Effector memory CD8-positive, alpha-beta T cell (primary cell): ENCODE data around the gene LAMA3.

Experiments
- ATAC-seq: fragments of 150-1000 bp; cut with Tn5 transposase; replicated peaks from 2 replicates; pipeline ENCODE4 v1.10.0; 2021; ENCODE audit warnings: mild to moderate bottlenecking, moderate library complexity
- DNase-seq, 3 experiments: peaks; one replicate each; pipeline ENCODE4 v3.0.0; 2021
- H3K27ac Mint-ChIP-seq, 2 donors: one replicate each; pipeline ENCODE4 v1.8.0; 2022; ENCODE audit warnings: mild to moderate bottlenecking in 2 of 2, mixed read lengths in 2 of 2, moderate library complexity in 2 of 2
- H3K27me3 Mint-ChIP-seq, 2 donors: one replicate each; pipeline ENCODE4 v1.8.0; 2022; ENCODE audit warnings: mixed read lengths in 2 of 2
- H3K36me3 Mint-ChIP-seq: one replicate; pipeline ENCODE4 v1.8.0; 2022; ENCODE audit warnings: mild to moderate bottlenecking, moderate library complexity, mixed read lengths; ENCODE audit not compliant: insufficient read depth
- H3K4me1 Mint-ChIP-seq, 2 donors: one replicate each; pipeline ENCODE4 v1.8.0; 2022; ENCODE audit warnings: low read depth in 2 of 2, mixed read lengths in 2 of 2
- H3K4me3 Mint-ChIP-seq, 2 donors: one replicate each; pipeline ENCODE4 v1.8.0; 2022; ENCODE audit warnings: mild to moderate bottlenecking in 2 of 2, mixed read lengths in 2 of 2, moderate library complexity in 2 of 2
- H3K9me3 Mint-ChIP-seq, 2 donors: one replicate each; pipeline ENCODE4 v1.8.0; 2022; ENCODE audit warnings: mixed read lengths in 2 of 2

The LAMA3 gene

GRCh38 chr18:23682045-23682444 lies 7.2 kb upstream of the LAMA3 start:
- ATAC-seq (no peak), DNase-seq (no peak)
- H3K9me3 Mint-ChIP-seq = no peaks in the 10 kb centered on the region
- no peak overlapping the region for H3K27ac Mint-ChIP-seq
- H3K4me3 Mint-ChIP-seq = no peak overlapping the region
- no peaks in the 10 kb centered on the region for H3K4me1 Mint-ChIP-seq
- H3K36me3 Mint-ChIP-seq = no peaks in the 10 kb centered on the region
- peaks cover 61 to 87% of the 10 kb centered on the region in 2 donors for H3K27me3 Mint-ChIP-seq

DNA sequence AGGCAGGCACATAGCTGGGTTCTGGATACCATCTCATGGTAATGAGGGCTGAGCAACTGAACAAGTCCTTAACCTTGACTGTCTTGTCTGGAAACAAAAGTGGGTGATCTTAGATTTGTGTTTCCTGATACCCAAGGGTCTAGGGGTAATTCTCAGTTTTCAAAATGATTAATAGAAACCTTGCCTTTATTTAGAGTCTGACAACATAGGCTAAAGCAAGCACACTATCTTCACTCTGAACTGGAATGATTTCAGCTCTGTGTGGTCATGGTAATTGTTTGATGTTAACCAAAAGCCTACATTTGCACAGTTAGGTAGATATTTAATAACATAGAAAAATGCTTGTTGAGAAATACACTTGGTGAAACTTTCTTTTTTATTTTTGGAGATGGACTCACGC lies 6.8 kb upstream of the LAMA3 start:
- no peak for DNase-seq
- ATAC-seq = no peak
- Mint-ChIP-seq H3K27ac (no peak overlapping the region), H3K4me3 (no peak overlapping the region), H3K36me3 (no peaks in the 10 kb centered on the region), H3K27me3 (peaks cover 61 to 87% of the 10 kb centered on the region in 2 donors), H3K4me1 (no peaks in the 10 kb centered on the region), H3K9me3 (no peaks in the 10 kb centered on the region)

DNA sequence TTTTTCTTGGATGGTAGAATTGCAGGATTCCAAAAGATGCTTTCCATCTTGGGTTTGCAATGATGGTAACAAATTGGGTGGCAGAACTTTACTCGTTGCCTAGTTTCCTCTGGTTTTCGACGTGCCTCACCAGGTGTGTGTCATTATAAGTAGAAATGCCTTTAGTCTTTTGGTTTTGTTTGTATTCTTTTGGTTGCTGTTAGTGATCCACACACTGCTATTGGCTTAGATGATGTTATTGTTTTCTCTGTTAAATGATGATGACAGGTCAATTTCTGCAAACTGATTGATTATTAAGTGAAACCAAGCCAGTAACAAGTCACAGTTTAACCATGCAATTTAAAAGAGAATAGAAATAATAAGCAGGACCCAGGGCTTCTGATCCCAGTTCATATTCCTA lies 6.1 kb upstream of the LAMA3 start:
- Mint-ChIP-seq H3K9me3 (no peaks in the 10 kb centered on the region), H3K4me1 (no peaks in the 10 kb centered on the region), H3K36me3 (no peaks in the 10 kb centered on the region), H3K4me3 (no peak overlapping the region), H3K27ac (no peak overlapping the region), H3K27me3 (peaks cover 64 to 87% of the 10 kb centered on the region in 2 donors)
- DNase-seq = no peak
- ATAC-seq = no peak

GRCh38 chr18:23683671-23684070 lies 5.6 kb upstream of the LAMA3 start:
- H3K27me3 Mint-ChIP-seq = peaks cover 65 to 87% of the 10 kb centered on the region in 2 donors
- H3K36me3 Mint-ChIP-seq = no peaks in the 10 kb centered on the region
- ATAC-seq (no peak), DNase-seq (no peak)
- H3K4me3 Mint-ChIP-seq = no peak overlapping the region
- H3K4me1 Mint-ChIP-seq = no peaks in the 10 kb centered on the region
- no peak overlapping the region for H3K27ac Mint-ChIP-seq
- H3K9me3 Mint-ChIP-seq = no peaks in the 10 kb centered on the region

DNA sequence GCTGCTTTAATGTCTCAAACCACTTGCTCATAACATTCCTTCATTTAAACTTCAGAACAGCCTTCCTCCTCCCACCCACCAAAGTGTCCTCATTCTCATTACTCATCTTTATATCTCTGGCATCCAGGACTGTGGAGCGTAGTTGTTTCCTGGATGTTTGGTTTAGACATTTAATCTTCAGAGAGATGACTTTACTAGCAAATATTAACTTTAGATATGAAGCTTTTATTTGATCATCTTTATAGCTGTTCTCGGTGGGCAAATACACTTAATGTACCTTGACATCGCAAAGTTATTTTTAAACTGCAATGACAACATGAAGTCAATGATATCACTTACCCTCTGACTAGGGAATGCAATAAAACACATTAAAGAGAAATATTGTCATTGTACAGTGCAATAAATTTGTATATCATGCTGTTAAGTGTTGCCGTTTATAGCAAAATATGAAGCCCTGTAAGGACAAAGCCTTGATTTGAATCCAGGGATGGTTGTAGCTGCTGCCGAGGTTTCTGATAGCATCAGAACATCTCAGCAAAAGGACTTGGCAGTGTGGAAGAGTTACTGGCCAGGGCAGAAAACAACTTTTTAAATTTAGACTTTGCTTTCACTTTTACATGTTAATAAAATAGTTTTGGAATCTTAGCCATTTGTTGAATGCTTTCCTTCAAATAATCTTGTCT lies 4.6 kb upstream of the LAMA3 start:
- ATAC-seq (no peak), DNase-seq (no peak)
- Mint-ChIP-seq H3K27ac (no peak overlapping the region), H3K36me3 (no peaks in the 10 kb centered on the region), H3K9me3 (no peaks in the 10 kb centered on the region), H3K4me3 (no peak overlapping the region), H3K4me1 (peaks cover 0 to 4% of the 10 kb centered on the region in 2 donors), H3K27me3 (peaks cover 62 to 83% of the 10 kb centered on the region in 2 donors)

- Mint-ChIP-seq H3K27ac (no peak overlapping the region), H3K36me3 (no peaks in the 10 kb centered on the region), H3K4me3 (peak overlapping the region in 1 of 2 donors; percentile 57), H3K9me3 (no peaks in the 10 kb centered on the region), H3K27me3 (peaks cover 69 to 70% of the 10 kb centered on the region in 2 donors), H3K4me1 (peaks cover 3 to 10% of the 10 kb centered on the region in 2 donors)
- ATAC-seq = no peak
- no peak for DNase-seq
These were observed 725 bp upstream of the LAMA3 start for GRCh38 chr18:23688528-23688927.

GRCh38 chr18:23689616-23690504 lies 607 bp downstream of the LAMA3 start:
- Mint-ChIP-seq H3K27me3 (peaks cover 69 to 72% of the 10 kb centered on the region in 2 donors), H3K9me3 (no peaks in the 10 kb centered on the region), H3K4me3 (peak overlapping the region; percentile 57 to 68), H3K27ac (no peak overlapping the region), H3K4me1 (peaks cover 3 to 10% of the 10 kb centered on the region in 2 donors), H3K36me3 (no peaks in the 10 kb centered on the region)
- DNase-seq = peak in 1 of 3 experiments; percentile 17
- ATAC-seq = peak; percentile 42

GRCh38 chr18:23690505-23691068 lies 1.3 kb downstream of the LAMA3 start:
- peak overlapping the region; percentile 28 to 38 for H3K4me3 Mint-ChIP-seq
- H3K27me3 Mint-ChIP-seq = peaks cover 68 to 70% of the 10 kb centered on the region in 2 donors
- no peak overlapping the region for H3K27ac Mint-ChIP-seq
- H3K36me3 Mint-ChIP-seq = no peaks in the 10 kb centered on the region
- no peak for DNase-seq
- peaks cover 3 to 10% of the 10 kb centered on the region in 2 donors for H3K4me1 Mint-ChIP-seq
- no peaks in the 10 kb centered on the region for H3K9me3 Mint-ChIP-seq
- no peak for ATAC-seq

- H3K4me3 Mint-ChIP-seq = no peak overlapping the region
- no peaks in the 10 kb centered on the region for H3K36me3 Mint-ChIP-seq
- DNase-seq = no peak
- ATAC-seq = no peak
- peaks cover 42 to 52% of the 10 kb centered on the region in 2 donors for H3K27me3 Mint-ChIP-seq
- H3K4me1 Mint-ChIP-seq = peaks cover 3 to 9% of the 10 kb centered on the region in 2 donors
- H3K9me3 Mint-ChIP-seq = no peaks in the 10 kb centered on the region
- no peak overlapping the region for H3K27ac Mint-ChIP-seq
These were observed 4.6 kb downstream of the LAMA3 start for GRCh38 chr18:23693846-23694245.

DNA sequence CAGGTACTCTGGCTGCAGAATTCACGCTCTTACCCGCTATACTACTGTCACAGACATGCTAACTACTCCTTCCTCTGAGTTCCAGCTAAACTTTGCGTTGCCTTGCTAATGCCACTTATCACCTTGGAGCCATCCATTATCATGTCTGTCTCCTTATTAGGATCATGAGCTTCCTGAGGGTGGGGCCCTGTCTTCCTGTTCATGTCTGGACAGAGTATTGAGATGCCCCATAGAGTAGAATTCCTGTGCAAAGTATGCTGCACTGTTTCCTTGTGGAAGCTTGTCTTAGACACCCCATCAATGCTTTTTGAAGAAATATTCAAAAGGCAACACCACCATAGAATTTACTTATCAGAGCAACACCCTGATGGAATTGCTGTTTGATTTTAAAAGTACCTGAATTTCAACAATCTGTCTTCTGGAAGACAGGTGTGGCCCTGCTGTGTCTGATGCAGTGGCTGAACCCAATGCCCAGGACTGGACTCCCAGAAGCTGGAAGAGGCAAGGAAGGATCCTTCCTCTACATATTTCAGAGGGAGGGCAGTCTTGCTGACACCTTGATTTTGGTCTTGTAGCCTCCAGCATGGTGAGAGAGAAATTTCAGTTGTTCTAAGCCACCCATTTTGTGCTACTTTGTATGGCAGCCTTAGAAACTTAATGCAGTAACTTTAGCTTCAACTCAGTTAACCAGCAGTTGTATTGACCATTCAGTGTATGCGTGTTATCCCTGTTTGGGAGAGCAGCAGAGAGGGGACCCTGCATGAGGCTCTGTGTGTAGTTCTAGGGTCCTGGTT lies 5.6 kb downstream of the LAMA3 start:
- Mint-ChIP-seq H3K36me3 (no peaks in the 10 kb centered on the region), H3K4me3 (no peak overlapping the region), H3K27ac (no peak overlapping the region), H3K27me3 (peaks cover 47 to 50% of the 10 kb centered on the region in 2 donors), H3K4me1 (peaks cover 3 to 5% of the 10 kb centered on the region in 2 donors), H3K9me3 (no peaks in the 10 kb centered on the region)
- DNase-seq (no peak), ATAC-seq (no peak)

DNA sequence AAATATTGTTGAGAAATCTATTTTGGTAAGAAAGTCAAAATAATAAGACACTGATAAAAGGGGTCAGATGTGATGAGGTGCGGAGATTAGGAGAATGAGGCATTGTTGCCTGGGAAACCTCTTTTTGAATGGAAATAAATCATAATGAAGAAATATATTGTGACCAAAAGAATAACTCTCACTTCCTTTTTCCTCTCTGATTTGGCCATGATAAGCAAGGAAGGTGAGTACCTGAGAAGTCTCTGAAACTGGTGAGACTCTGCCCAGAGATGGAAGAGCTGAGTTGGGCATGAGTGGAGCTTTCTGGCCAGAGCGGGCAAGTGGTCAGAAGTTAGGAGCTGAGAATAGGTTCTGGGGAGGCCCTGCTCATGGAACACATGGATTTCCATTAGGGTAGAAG lies 11.8 kb downstream of the LAMA3 start:
- Mint-ChIP-seq H3K9me3 (no peaks in the 10 kb centered on the region), H3K4me3 (no peak overlapping the region), H3K4me1 (no peaks in the 10 kb centered on the region), H3K36me3 (no peaks in the 10 kb centered on the region), H3K27ac (no peak overlapping the region), H3K27me3 (peaks cover 53 to 70% of the 10 kb centered on the region in 2 donors)
- no peak for DNase-seq
- no peak for ATAC-seq

DNA sequence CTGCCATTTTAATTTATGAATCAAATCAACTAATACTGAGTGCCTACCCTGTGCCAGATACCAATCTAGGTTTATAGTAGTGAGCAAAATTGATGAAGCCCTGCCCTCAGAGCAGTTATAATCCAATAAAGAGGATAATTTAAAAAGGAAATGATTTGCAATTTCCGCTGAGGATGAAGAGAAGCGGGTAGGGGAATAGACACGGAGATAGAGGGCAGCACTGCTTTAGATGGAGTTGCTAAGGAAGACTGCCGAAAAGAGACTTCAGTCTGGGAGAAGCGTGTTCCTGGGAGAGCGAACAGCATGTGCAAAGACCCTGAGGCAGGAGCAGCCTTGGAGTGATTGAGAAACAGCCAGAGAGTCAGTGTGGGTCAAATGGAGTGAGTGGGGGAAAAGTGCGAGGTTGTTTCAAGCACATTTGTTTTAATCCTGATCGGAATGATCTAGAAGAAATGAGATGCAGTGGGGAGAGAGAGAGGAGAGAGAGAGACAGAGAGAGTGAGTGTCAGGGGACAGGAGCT lies 12.4 kb downstream of the LAMA3 start:
- no peak overlapping the region for H3K4me3 Mint-ChIP-seq
- H3K9me3 Mint-ChIP-seq = no peaks in the 10 kb centered on the region
- DNase-seq (no peak), ATAC-seq (no peak)
- peaks cover 53 to 70% of the 10 kb centered on the region in 2 donors for H3K27me3 Mint-ChIP-seq
- H3K27ac Mint-ChIP-seq = no peak overlapping the region
- no peaks in the 10 kb centered on the region for H3K36me3 Mint-ChIP-seq
- H3K4me1 Mint-ChIP-seq = no peaks in the 10 kb centered on the region

DNA sequence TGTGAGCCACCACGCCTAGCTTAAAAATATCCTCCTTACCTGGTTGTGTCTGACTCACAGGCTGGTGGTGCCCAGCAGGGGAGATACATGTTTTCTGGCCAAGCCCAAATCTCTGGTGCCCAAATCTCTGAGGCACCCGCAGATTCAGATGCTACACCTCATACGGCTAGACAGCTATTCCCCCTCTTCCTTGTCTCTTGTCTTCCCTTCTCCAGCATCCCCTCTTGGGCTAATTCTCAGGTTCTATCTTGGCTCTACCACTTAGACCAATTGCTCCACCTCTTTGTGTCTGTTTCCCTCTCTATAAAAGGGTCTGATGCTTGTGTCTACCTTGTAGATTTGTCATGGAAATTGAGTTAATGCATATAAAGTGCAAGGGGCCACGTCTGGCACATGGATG lies 13.4 kb downstream of the LAMA3 start:
- Mint-ChIP-seq H3K9me3 (no peaks in the 10 kb centered on the region), H3K36me3 (no peaks in the 10 kb centered on the region), H3K4me1 (no peaks in the 10 kb centered on the region), H3K4me3 (no peak overlapping the region), H3K27me3 (peaks cover 47 to 77% of the 10 kb centered on the region in 2 donors), H3K27ac (no peak overlapping the region)
- DNase-seq = no peak
- ATAC-seq = no peak
